PC-9 (cell line): ENCODE data around the gene ADAM19.

Experiments used
- CTCF ChIP-seq: fragments of 200-600 bp; sonication (generic); conservative IDR thresholded peaks from 2 replicates; pipeline ENCODE4 v1.6.1; 2017; ENCODE audit warnings: mixed run types, antibody characterized with exemption, mild to moderate bottlenecking, moderate library complexity
- EZH2 ChIP-seq: fragments of 200-600 bp; sonication (generic); IDR thresholded peaks from 2 replicates; pipeline ENCODE4 v1.8.0; 2017; ENCODE audit warnings: antibody characterized with exemption, low read depth

DNA sequence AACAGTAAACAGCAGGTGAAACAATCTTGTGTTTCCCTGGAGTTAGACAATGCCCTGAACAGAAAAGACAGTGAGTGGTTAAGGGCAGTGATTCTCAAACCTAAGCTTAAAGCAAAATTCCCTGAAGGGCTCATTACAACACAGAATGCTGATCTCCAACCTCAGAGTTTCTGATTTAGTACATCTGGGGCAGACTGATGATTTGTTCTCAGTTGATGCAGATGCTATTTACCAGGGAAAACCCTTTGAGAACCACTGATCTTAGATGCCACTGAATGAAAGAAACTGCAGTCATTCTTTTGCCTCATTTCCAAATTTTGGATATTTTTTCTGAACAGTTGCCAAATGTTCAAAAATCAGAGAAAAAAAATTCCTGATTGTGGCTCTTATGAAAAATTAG lies 18.7 kb upstream of the ADAM19 start:
- TF ChIP-seq CTCF, result no peak
- no peak for TF ChIP-seq EZH2
